ENCODE data around the gene FAM53B. TPM values are rescaled to one million over a fixed set of nuclear protein-coding genes. Genes with fewer than 3 reads are reported as not detected.

The FAM53B gene
- total RNA-seq, 6 experiments from 2014 or later = 4.4 to 10.8 (median 4.8) TPM

- WGBS (ENCODE audit: insufficient coverage, low coverage, low lambda C conversion rate, missing lambda C conversion rate) = 57% methylated on average over 2 of the region's 20 CpGs
- Histone ChIP-seq H3K27me3 (no peaks in the 10 kb centered on the region), H3K27ac (no peak overlapping the region), H3K4me3 (no peak overlapping the region), H3K4me1 (no peaks in the 10 kb centered on the region), H3K36me3 (no peaks in the 10 kb centered on the region), H3K9me3 (no peaks in the 10 kb centered on the region)
- ATAC-seq = no peak
- intact Hi-C loops (cut with DNase I) = no loop called here
- no peak for TF ChIP-seq CTCF (IDR thresholded peaks at IDR 0.05)
- no peak for TF ChIP-seq POLR2A (IDR thresholded peaks at IDR 0.05)
- DNase-seq = no peak
Measured at GRCh38 chr10:124669141-124669823, 74.9 kb downstream of the FAM53B start.

GRCh38 chr10:124668517-124669051 lies 75.6 kb downstream of the FAM53B start:
- Histone ChIP-seq H3K4me1 (no peaks in the 10 kb centered on the region), H3K4me3 (no peak overlapping the region), H3K27ac (no peak overlapping the region), H3K27me3 (no peaks in the 10 kb centered on the region), H3K9me3 (no peaks in the 10 kb centered on the region), H3K36me3 (no peaks in the 10 kb centered on the region)
- TF ChIP-seq POLR2A (IDR thresholded peaks at IDR 0.05) (no peak), CTCF (IDR thresholded peaks at IDR 0.05) (no peak)
- no peak for DNase-seq
- intact Hi-C loops (cut with DNase I) = no loop called here
- 60% methylated on average over 1 of the region's 11 CpGs for WGBS (ENCODE audit: insufficient coverage, low coverage, low lambda C conversion rate, missing lambda C conversion rate)
- no peak for ATAC-seq

- no peak for DNase-seq
- no peak for ATAC-seq
- Histone ChIP-seq H3K4me3 (no peak overlapping the region), H3K9me3 (no peaks in the 10 kb centered on the region), H3K27me3 (no peaks in the 10 kb centered on the region), H3K4me1 (no peaks in the 10 kb centered on the region), H3K27ac (no peak overlapping the region), H3K36me3 (no peaks in the 10 kb centered on the region)
- 87% methylated on average over 7 of the region's 15 CpGs for WGBS (ENCODE audit: insufficient coverage, low coverage, low lambda C conversion rate, missing lambda C conversion rate)
- TF ChIP-seq CTCF (IDR thresholded peaks at IDR 0.05) (no peak), POLR2A (IDR thresholded peaks at IDR 0.05) (no peak)
- intact Hi-C loops (cut with DNase I) = no loop called here
Measured at GRCh38 chr10:124667425-124668345, 76.5 kb downstream of the FAM53B start.

GRCh38 chr10:124666494-124666893 lies 77.7 kb downstream of the FAM53B start:
- Histone ChIP-seq H3K4me1 (no peaks in the 10 kb centered on the region), H3K36me3 (no peaks in the 10 kb centered on the region)
- DNase-seq = no peak

GRCh38 chr10:124665980-124666379 lies 78.2 kb downstream of the FAM53B start:
- DNase-seq (no peak), ATAC-seq (no peak)
- TF ChIP-seq CTCF (IDR thresholded peaks at IDR 0.05) (no peak), POLR2A (IDR thresholded peaks at IDR 0.05) (no peak)
- Histone ChIP-seq H3K4me1 (no peaks in the 10 kb centered on the region), H3K36me3 (no peaks in the 10 kb centered on the region), H3K27ac (no peak overlapping the region), H3K27me3 (no peaks in the 10 kb centered on the region), H3K9me3 (no peaks in the 10 kb centered on the region), H3K4me3 (no peak overlapping the region)
- 60% methylated on average over 1 of the region's 3 CpGs for WGBS (ENCODE audit: insufficient coverage, low coverage, low lambda C conversion rate, missing lambda C conversion rate)
- intact Hi-C loops (cut with DNase I) = no loop called here

More at GRCh38 chr10:124666494-124666893, 77.7 kb downstream of the FAM53B start:
- no peak for TF ChIP-seq POLR2A (IDR thresholded peaks at IDR 0.05)
- H3K27me3 ChIP-seq = no peaks in the 10 kb centered on the region
- ATAC-seq = no peak
- H3K4me3 ChIP-seq = no peak overlapping the region
- no peaks in the 10 kb centered on the region for H3K9me3 ChIP-seq
- WGBS (ENCODE audit: insufficient coverage, low coverage, low lambda C conversion rate, missing lambda C conversion rate) = 90% methylated on average over 4 of the region's 10 CpGs
- intact Hi-C loops (cut with DNase I) = no loop called here
- H3K27ac ChIP-seq = no peak overlapping the region
